ENCODE data around the gene LFNG. TPM values are rescaled to one million over a fixed set of nuclear protein-coding genes. Genes with fewer than 3 reads are reported as not detected.

Gene LFNG
- total and polyA plus RNA-seq, 2 donors from 2014 or later = 5.0 to 18.4 TPM

DNA sequence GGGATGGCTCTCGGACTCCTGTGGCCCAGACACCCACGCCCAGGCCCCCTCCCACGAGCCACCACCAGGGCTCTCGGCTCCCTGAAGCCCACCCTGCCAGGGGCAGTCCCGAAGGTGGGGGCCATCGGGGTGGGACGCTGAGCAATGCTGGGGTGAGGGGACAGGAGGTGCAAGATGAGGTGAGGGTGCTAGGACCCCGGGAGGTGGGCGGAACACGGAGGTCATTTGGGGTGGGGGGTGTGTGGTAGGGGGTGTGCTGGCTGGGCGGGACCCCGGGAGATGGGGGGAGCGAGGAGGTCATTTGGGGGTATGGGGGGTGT lies 17.0 kb upstream of the LFNG start:
- intact Hi-C loops (cut with DNase I) = no loop called here
- Histone ChIP-seq H3K27me3 (ENCODE audit: control insufficient read depth, insufficient read depth, low read length) (no peaks in the 10 kb centered on the region), H3K4me3 (ENCODE audit: low read length in 3 of 3) (no peak overlapping the region), H3K4me1 (ENCODE audit: control insufficient read depth in 2 of 3, insufficient read depth in 2 of 3, low read depth in 1 of 3, low read length in 3 of 3) (peaks cover 0 to 2% (median under 1%) of the 10 kb centered on the region in 3 donors), H3K27ac (ENCODE audit: low read depth in 2 of 2, low read length in 2 of 2) (no peak overlapping the region), H3K36me3 (ENCODE audit: control insufficient read depth in 2 of 3, insufficient read depth in 3 of 3, low read length in 3 of 3) (no peaks in the 10 kb centered on the region), H3K9ac (ENCODE audit: low read length in 3 of 3) (no peak overlapping the region), H3K9me3 (ENCODE audit: control insufficient read depth in 2 of 3, insufficient read depth in 1 of 3, low read length in 3 of 3) (no peaks in the 10 kb centered on the region)
- no peak for FAIRE-seq
- TF ChIP-seq, protein P1, sequence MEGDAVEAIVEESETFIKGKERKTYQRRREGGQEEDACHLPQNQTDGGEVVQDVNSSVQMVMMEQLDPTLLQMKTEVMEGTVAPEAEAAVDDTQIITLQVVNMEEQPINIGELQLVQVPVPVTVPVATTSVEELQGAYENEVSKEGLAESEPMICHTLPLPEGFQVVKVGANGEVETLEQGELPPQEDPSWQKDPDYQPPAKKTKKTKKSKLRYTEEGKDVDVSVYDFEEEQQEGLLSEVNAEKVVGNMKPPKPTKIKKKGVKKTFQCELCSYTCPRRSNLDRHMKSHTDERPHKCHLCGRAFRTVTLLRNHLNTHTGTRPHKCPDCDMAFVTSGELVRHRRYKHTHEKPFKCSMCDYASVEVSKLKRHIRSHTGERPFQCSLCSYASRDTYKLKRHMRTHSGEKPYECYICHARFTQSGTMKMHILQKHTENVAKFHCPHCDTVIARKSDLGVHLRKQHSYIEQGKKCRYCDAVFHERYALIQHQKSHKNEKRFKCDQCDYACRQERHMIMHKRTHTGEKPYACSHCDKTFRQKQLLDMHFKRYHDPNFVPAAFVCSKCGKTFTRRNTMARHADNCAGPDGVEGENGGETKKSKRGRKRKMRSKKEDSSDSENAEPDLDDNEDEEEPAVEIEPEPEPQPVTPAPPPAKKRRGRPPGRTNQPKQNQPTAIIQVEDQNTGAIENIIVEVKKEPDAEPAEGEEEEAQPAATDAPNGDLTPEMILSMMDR (IDR thresholded peaks at IDR 0.05; ENCODE audit: borderline replicate concordance, extremely low read depth, insufficient read depth) = no peak
- DNase-seq = peak in 1 of 5 donors; percentile 73

DNA sequence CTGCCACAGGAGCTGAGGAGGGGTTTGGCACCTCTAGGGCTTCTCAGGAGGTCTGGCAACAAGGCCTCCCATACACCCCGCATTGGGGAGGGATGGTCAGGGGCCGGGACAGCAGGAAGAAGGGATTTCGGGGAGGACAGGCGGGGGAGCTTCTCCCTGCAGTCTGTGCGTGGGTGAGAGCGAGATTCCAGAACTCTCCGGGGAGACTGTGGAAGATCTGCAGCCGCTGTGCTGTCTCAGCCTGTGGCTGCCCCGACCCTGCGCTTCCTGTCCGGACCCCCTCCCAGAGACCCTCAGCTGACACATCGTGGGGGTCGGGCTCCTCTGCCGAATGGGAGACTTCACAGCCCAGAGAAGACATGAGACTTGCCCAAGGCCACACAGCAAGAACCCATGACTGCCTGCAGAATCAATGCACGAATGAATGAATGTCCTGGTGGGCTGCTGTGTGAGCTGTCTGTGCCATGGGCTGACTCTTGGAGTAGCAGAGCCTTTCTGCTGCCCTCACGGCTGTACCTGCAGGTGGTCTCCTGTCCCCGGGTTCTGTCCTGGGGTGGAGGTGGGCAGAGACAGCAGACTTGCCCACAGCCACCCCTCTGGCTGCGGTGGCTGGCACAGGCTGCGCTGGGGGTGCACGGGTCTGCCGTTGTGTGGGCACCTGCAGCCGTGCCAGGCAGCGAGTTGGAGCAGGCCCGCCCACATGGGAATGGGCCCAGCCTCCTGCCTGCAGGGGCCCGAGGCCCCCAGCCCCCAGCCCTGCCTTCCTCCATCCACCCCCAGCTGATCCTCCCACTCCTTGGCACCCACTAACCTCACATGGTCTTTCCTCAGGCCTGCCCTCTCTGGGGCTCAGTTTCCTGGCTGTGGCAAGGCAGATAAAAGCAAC lies 16.3 kb upstream of the LFNG start:
- Histone ChIP-seq H3K4me3 (ENCODE audit: low read length in 3 of 3) (no peak overlapping the region), H3K27me3 (ENCODE audit: control insufficient read depth, insufficient read depth, low read length) (no peaks in the 10 kb centered on the region), H3K9ac (ENCODE audit: low read length in 3 of 3) (no peak overlapping the region), H3K36me3 (ENCODE audit: control insufficient read depth in 2 of 3, insufficient read depth in 3 of 3, low read length in 3 of 3) (no peaks in the 10 kb centered on the region), H3K9me3 (ENCODE audit: control insufficient read depth in 2 of 3, insufficient read depth in 1 of 3, low read length in 3 of 3) (no peaks in the 10 kb centered on the region), H3K27ac (ENCODE audit: low read depth in 2 of 2, low read length in 2 of 2) (no peak overlapping the region), H3K4me1 (ENCODE audit: control insufficient read depth in 2 of 3, insufficient read depth in 2 of 3, low read depth in 1 of 3, low read length in 3 of 3) (peaks cover 0 to 7% (median 5%) of the 10 kb centered on the region in 3 donors)
- TF ChIP-seq, protein P1 (IDR thresholded peaks at IDR 0.05; ENCODE audit: borderline replicate concordance, extremely low read depth, insufficient read depth) = no peak
- DNase-seq (peak in 2 of 5 donors; percentile 81), FAIRE-seq (no peak)
- intact Hi-C loops (cut with DNase I) = no loop called here

DNA sequence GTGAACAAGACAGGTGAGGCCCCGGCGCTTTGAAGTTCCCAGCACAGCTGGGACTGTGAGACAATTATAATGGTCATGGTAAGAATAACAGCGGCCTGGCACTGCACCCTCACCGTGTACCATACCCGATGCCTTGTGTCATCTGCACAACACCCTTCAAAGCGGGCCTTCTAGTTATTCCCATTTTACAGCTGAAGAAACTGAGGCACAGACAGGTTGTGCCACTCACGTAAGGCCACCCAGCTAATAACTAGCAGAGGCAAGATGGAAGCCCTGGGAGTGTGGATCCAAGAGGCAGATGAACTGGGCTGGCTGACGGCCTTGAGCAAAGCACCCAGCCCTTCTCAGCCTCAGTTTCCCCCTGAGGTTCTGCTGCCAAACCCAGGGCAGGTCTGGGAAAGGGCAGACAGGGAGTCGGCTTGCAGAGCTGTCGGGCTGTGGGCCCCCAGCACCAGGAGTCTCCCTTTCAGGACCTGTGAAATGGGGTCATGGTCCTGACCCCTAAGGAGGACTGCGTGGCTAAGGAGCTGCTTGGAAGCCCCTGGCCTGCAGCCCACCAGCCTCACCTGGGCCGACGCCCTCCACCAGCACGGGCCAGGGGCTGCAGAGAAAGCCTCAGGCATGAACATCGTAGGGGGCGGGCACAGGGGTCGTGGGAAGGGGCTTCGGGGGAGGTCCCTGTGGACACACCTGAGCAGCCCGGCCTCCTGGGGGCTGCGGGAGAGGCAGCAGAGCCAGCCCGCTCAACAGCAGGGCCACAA lies 15.3 kb upstream of the LFNG start:
- no peaks in the 10 kb centered on the region for H3K27me3 ChIP-seq (ENCODE audit: control insufficient read depth, insufficient read depth, low read length)
- peaks cover 0 to 9% (median 5%) of the 10 kb centered on the region in 3 donors for H3K4me1 ChIP-seq (ENCODE audit: control insufficient read depth in 2 of 3, insufficient read depth in 2 of 3, low read depth in 1 of 3, low read length in 3 of 3)
- H3K36me3 ChIP-seq (ENCODE audit: control insufficient read depth in 2 of 3, insufficient read depth in 3 of 3, low read length in 3 of 3) = no peaks in the 10 kb centered on the region
- FAIRE-seq (no peak), DNase-seq (peak in 2 of 5 donors; percentile 51 to 79)
- no peak overlapping the region for H3K9ac ChIP-seq (ENCODE audit: low read length in 3 of 3)
- TF ChIP-seq, protein P1 (IDR thresholded peaks at IDR 0.05; ENCODE audit: borderline replicate concordance, extremely low read depth, insufficient read depth) = no peak
- no peak overlapping the region for H3K27ac ChIP-seq (ENCODE audit: low read depth in 2 of 2, low read length in 2 of 2)
- H3K4me3 ChIP-seq (ENCODE audit: low read length in 3 of 3) = no peak overlapping the region
- intact Hi-C loops (cut with DNase I) = no loop called here
- H3K9me3 ChIP-seq (ENCODE audit: control insufficient read depth in 2 of 3, insufficient read depth in 1 of 3, low read length in 3 of 3) = no peaks in the 10 kb centered on the region

Data from kidney (tissue), 14 donors.